Retina (tissue), 1 donor: ENCODE data around the gene SLC35E4.

Experiments
- DNase-seq: peaks from one replicate; pipeline ENCODE4 v3.0.0-alpha.2; 2016

Gene SLC35E4

GRCh38 chr22:30694640-30695350, 59.2 kb downstream of the SLC35E4 start, which contains the start of gene OSBP2:
Gene OSBP2 (plus strand): TSS chr22:30694874. CDS start chr22:30694910, 36 bp downstream.
- peak; percentile 84 for DNase-seq

- DNase-seq, result no peak
These were observed 59.8 kb downstream of the SLC35E4 start for GRCh38 chr22:30695351-30695851.

- DNase-seq, result no peak
These were observed 60.5 kb downstream of the SLC35E4 start for GRCh38 chr22:30695871-30696655.
